ENCODE measurements around the gene CSNK1G3.
"Not testable (repeated sequence)": the region's sequence is repeated elsewhere in the genome, so short reads cannot be mapped to it uniquely, and the experiment has no call there.

The CSNK1G3 gene

GRCh38 chr5:123561230-123561629 lies 49.3 kb downstream of the CSNK1G3 start:
- DNase-seq = no peak

GRCh38 chr5:123571927-123572326 lies 60.0 kb downstream of the CSNK1G3 start:
- no peak for DNase-seq

DNA sequence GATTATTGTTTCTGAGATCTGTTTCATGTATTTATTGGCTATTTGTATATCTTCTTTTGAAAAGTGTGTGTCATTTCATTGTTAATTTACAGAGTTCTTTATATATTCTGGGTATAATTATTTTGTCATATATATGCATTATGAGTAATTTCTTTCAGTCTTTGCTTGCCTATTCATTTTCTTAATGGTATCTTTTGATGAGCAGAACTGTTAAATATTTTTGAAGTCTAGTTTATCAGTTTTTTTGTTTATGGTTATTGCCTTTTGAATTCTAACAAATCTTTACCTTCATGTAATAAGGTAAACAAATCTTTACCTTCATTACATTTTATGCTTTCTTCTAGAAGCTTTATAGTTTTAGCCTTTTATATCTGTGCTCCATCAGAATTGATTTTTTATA lies 66.4 kb downstream of the CSNK1G3 start:
- no peak for DNase-seq

GRCh38 chr5:123579410-123579809 lies 67.4 kb downstream of the CSNK1G3 start:
- no peak for DNase-seq

DNA sequence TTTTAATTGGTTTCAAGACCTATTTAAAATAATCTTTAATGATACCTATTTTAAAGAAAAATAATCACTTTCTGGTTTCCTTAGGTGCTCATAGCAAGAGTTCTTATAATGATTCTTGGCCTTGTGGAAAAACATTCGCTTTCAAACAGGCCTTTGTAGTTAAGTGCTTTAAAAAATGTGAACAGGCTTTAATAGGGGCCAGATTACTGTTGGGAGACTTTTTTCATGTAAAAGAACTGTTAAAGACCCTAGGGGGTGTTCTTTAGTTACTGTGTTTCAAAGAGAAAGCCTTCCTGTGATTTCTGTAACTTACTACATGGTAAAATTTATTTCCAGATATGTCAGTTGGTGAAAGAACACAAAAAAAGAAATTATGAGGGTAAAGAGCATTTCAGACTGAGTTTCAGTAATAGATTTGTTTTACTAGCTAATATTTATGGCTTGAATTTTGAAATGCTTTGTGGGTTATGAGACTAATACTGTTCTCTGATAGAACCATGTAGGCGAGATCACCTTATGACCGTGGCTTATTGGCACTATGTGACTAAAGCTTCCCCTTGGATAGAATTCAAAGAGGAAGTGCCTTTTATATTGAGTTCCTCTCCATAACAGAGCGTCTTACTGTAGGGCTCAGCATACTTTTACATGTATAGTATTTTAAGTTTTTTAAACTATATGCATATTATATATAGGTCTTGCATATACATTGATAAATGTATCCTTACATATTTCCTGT lies 70.7 kb downstream of the CSNK1G3 start:
- no peak for DNase-seq

- no peak for DNase-seq
Observed at GRCh38 chr5:123585871-123586270, 73.9 kb downstream of the CSNK1G3 start.

DNA sequence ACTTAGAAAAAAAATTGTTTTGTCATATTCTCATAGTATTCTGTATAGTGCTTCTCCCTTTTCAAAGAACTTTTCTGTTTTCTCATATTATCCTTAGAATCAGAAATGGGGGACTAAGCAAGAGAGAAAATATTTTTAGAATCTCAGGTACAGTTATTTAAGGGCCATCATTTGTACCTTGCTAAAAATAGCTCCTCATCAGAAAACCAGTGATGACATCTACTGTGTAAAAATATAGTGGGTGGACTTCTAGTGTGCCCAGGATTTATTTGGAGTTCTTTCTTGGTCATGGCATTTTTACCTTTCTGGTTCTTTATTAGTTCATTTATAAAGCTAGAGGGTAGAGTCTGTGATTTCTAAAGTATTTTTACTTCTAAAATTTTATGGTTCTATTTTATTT lies 82.5 kb downstream of the CSNK1G3 start:
- no peak for DNase-seq

DNA sequence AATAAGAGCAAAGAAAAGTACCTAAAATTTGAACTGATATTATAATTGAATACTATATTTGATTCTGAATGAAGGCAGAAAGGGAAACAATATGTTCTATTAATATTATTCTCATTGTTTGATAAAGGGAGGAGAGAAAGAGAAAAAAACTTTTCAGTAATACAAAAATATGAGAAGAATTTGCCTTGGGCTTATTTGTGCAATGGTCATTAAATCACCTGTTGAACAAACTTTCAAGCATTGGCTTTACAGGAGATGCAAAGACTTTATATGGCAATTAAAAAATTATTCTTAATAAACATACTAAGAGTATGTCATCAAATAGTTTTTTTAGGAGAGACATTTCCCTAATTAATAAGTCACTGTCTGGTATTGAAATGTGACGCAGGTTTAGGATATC lies 85.0 kb downstream of the CSNK1G3 start:
- DNase-seq = no peak

- DNase-seq = no peak
Observed at GRCh38 chr5:123598028-123598689, 86.2 kb downstream of the CSNK1G3 start.

- no peak for DNase-seq
Observed at GRCh38 chr5:123599171-123599570, 87.2 kb downstream of the CSNK1G3 start.

GRCh38 chr5:123601610-123602009 lies 89.6 kb downstream of the CSNK1G3 start:
- DNase-seq = no peak

DNA sequence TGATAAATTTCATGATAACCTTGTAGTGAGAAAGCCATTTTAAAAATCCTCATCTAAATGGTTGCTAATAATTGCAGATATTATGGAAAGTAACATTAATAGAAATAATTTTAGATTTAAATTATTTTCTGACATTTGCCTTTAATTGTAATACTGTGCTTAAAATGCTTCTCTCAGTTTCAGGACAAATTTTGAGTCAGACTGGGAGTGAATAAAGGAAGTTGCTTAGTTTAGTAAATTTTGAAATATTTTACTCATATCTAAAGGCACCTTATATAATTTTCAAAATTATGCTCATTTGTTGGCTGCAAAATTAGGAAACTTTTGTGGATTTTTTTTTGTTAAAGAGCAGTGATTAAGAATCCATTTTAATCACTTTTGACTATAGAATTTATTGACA lies 93.8 kb downstream of the CSNK1G3 start:
- DNase-seq = no peak

- no peak for DNase-seq
Observed at GRCh38 chr5:123610209-123610608, 98.2 kb downstream of the CSNK1G3 start.

DNA sequence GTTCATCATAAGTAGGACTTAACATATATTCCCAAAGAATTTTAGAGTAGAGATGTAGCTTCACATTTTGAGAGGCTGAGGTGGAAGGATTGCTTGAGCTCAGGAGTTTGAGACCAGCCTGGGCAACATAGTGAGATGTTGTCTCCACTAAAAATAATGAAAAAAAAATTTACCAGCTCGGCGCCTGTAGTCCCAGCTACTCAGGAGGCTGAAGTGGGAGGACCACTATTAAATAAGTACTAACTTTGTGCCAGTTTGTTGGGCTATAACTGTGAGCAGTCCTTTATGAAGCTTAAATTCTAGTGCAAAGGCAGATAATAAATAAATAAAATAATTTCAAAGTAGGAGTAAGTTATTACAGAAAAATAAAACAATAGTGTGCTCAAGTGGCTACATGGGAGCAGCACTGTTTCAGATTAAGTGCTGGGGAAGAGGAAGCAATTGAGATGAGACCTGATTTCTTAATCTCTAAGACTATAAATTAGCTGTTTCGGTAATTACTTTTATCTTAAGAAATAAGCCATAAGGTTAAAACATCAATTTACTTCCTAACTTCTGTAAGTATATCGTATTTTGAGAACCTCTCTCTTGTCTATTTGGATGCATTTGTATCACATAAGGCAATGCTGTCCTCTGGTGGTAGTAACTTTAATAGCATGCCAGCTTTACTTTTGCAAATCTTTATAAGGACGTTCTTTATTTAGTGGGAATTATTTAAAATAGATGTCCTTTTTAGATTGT lies 98.9 kb downstream of the CSNK1G3 start:
- peak in 1 of 2 donors; percentile 69 for DNase-seq

DNA sequence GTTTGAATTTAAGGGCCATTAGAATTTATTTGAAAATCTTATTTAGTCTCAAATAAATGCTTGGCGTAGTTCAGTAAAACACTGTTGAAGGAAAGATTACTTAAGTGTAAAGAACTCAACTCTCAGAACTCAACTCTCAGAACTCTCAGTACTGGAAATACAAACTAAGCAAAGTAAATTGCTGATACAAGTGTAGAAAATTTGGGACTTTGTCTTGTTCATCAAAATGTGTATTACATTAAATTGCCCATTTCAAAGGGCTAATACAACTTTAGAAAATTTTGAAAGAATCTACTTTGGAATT lies 99.4 kb downstream of the CSNK1G3 start:
- no peak for DNase-seq

DNA sequence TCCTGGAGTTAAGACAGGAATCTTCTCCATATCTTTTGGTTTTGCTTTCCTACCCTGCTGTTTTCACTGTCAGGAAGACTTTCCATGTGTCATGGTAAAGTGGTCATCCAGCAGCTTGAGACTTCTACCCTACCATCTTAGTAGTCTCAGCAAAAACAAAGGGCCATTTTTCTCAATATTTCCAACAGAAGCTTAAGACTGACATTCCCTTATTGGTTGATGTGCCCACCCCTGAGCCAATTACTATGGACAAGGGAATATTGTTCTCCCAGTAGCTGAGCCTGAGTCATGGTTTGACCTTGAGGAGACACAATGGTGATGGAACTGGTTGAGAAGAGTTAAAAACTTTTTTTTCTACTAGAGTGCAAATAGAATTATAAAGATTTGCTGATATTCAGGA lies 105.6 kb downstream of the CSNK1G3 start:
- DNase-seq = no peak

GRCh38 chr5:123626051-123626450 lies 114.1 kb downstream of the CSNK1G3 start:
- no peak for DNase-seq

GRCh38 chr5:123628860-123629544 lies 117.0 kb downstream of the CSNK1G3 start:
- no peak for DNase-seq

DNA sequence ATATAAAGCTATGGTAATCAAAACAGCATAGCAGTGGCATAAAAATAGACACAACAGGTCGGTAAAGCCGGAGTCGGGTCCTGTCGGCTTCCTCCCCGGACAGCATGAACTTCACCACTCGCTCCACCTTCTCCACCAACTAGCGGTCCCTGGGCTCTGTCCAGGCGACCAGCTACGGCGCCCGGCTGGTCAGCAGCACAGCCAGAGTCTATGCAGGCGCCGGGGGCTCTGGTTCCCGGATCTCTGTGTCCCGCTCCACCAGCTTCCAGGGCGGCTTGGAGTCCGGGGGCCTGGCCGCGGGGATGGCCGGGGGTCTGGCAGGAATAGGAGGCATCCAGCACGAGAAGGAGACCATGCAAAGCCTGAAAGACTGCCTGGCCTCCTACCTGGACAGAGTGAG lies 124.0 kb downstream of the CSNK1G3 start:
- DNase-seq = no peak

DNA sequence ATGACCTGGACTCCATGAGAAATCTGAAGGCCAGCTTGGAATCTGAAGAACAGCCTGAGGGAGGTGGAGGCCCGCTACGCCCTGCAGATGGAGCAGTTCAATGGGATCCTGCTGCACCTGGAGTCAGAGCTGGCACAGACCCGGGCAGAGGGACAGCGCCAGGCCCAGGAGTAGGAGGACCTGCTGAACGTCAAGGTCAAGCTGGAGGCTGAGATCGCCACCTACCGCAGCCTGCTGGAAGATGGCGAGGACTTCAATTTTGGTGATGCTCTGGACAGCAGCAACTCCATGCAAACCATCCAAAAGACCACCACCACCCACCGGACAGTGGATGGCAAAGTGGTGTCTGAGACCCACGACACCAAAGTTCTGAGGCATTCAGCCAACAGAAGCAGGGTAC lies 125.1 kb downstream of the CSNK1G3 start:
- not testable (repeated sequence) for DNase-seq

- no peak for DNase-seq
Observed at GRCh38 chr5:123639244-123639643, 127.3 kb downstream of the CSNK1G3 start.

- DNase-seq = no peak
Observed at GRCh38 chr5:123645024-123645603, 133.1 kb downstream of the CSNK1G3 start.

GRCh38 chr5:123647066-123647465 lies 135.1 kb downstream of the CSNK1G3 start:
- DNase-seq = no peak
